A549 (cell line): ENCODE results near the gene SCTR.

Experiments
- BCL3 ChIP-seq: fragments of >200 bp; sonication (Bioruptor Twin); formaldehyde crosslinking; IDR thresholded peaks from 3 replicates; pipeline ENCODE4 v1.6.1; 2016
- CBX8 ChIP-seq: fragments of 200-600 bp; sonication (generic); IDR thresholded peaks from 2 replicates; pipeline ENCODE4 v1.6.1; 2016
- CTCF ChIP-seq: fragments of >200 bp; sonication (Bioruptor Twin); formaldehyde crosslinking; IDR thresholded peaks from 3 replicates; pipeline ENCODE4 v1.5.1; 2016
- ELK1 ChIP-seq: fragments of 150-350 bp; IDR thresholded peaks from 2 replicates; pipeline ENCODE4 v1.6.1; 2014; ENCODE audit warnings: low read depth, mild to moderate bottlenecking, low read length
- EP300 ChIP-seq, 2 experiments: fragments of >200 bp; sonication (Bioruptor Twin); formaldehyde crosslinking; IDR thresholded peaks; 2 replicates in 1 of 2; 3 replicates in 1 of 2; pipeline ENCODE4 v1.6.1; 2016 to 2017
- MAX ChIP-seq: IDR thresholded peaks from 2 replicates; pipeline ENCODE4 v1.6.1; 2012
- MYC ChIP-seq: IDR thresholded peaks from 2 replicates; pipeline ENCODE4 v1.6.1; 2012; ENCODE audit warnings: mild to moderate bottlenecking, inconsistent platforms, low read length, improper control_type of control experiment, borderline replicate concordance
- POLR2A ChIP-seq: IDR thresholded peaks from 2 replicates; pipeline ENCODE4 v1.6.1; 2012; ENCODE audit warnings: mild to moderate bottlenecking, low read length
- REST ChIP-seq: fragments of 200-600 bp; sonication (generic); IDR thresholded peaks from 2 replicates; pipeline ENCODE4 v1.6.1; 2016; ENCODE audit warnings: antibody characterized with exemption, mild to moderate bottlenecking, moderate library complexity
- SMC3 ChIP-seq: fragments of >200 bp; sonication (Bioruptor Twin); formaldehyde crosslinking; IDR thresholded peaks from 3 replicates; pipeline ENCODE4 v1.6.1; 2018; ENCODE audit warnings: inconsistent platforms
- ZFP36 ChIP-seq: fragments of 450-650 bp; IDR thresholded peaks from 2 replicates; pipeline ENCODE4 v1.6.1; 2014; ENCODE audit warnings: borderline replicate concordance; ENCODE audit not compliant: partially characterized antibody

GRCh38 chr2:119477113-119477505 is 47.2 kb downstream of the SCTR start:
- TF ChIP-seq ELK1 (no peak), SMC3 (no peak), MYC (no peak), CTCF (no peak), REST (no peak), MAX (no peak), BCL3 (no peak), CBX8 (no peak), POLR2A (no peak), ZFP36 (no peak), EP300 (IDR thresholded peaks at IDR 0.05) (no peak)
